Panc1 (cell line): ENCODE data around the gene ZNF775. TPM values are rescaled to one million over a fixed set of nuclear protein-coding genes. Genes with fewer than 3 reads are reported as not detected.

Experiments used
- ATAC-seq: fragments of 200-7000 bp; cut with Tn5 transposase; 2 replicates; pipeline ENCODE4 v1.9.1; 2020; ENCODE audit warnings: mild to moderate bottlenecking, moderate library complexity
- BruUV-seq: library from RNA; stranded (reverse); fragments of 400-500 nt; replicated peaks from 2 replicates; lab custom pipeline; 2021; lab: Mats Ljungman, UMichigan
- CTCF ChIA-PET: fragments of 300-600 bp; sonication (Branson Sonifier 250); formaldehyde crosslinking; loops from one replicate; lab custom pipeline; 2022; ENCODE audit warnings: antibody characterized with exemption; lab: Charles Lee
- POLR2A ChIA-PET: fragments of 300-600 bp; sonication (Branson Sonifier 250); formaldehyde crosslinking; loops from one replicate; lab custom pipeline; 2022; ENCODE audit warnings: antibody characterized with exemption; lab: Charles Lee
- DNase-seq: peaks from one replicate; pipeline ENCODE4 v3.0.0-alpha.2; 2010; ENCODE audit warnings: low read depth, low spot score
- H3K27ac ChIP-seq: 2 replicates; pipeline ENCODE4 v1.5.1; 2011; ENCODE audit warnings: mild to moderate bottlenecking, low read length, inconsistent platforms
- H3K27me3 ChIP-seq: fragments of 200-500 bp; sonication (Bioruptor generic); 2 replicates; pipeline ENCODE4 v1.6.0; 2014; ENCODE audit warnings: low read length, inconsistent platforms; ENCODE audit not compliant: control insufficient read depth, insufficient read depth
- H3K36me3 ChIP-seq: fragments of 200-500 bp; sonication (Bioruptor generic); 2 replicates; pipeline ENCODE4 v1.5.1; 2014; ENCODE audit warnings: inconsistent platforms, mild to moderate bottlenecking, low read length, moderate library complexity; ENCODE audit not compliant: control insufficient read depth, insufficient read depth
- H3K4me1 ChIP-seq: 2 replicates; pipeline ENCODE4 v1.5.1; 2011; ENCODE audit warnings: inconsistent platforms, mild to moderate bottlenecking, low read length, moderate library complexity; ENCODE audit not compliant: control insufficient read depth, insufficient read depth
- H3K4me3 ChIP-seq, 2 experiments: 2 replicates each; pipeline ENCODE4 v1.5.1; 2011 to 2012; ENCODE audit warnings: low read depth in 2 of 2, low read length in 2 of 2, mild to moderate bottlenecking in 2 of 2, inconsistent platforms in 1 of 2, moderate library complexity in 1 of 2
- H3K9me3 ChIP-seq: fragments of 200-500 bp; sonication (Bioruptor generic); 2 replicates; pipeline ENCODE4 v1.5.1; 2014; ENCODE audit warnings: low read depth, mild to moderate bottlenecking, inconsistent platforms, low read length, moderate library complexity; ENCODE audit not compliant: control insufficient read depth, insufficient read depth
- POLR2AphosphoS5 ChIP-seq: IDR thresholded peaks from 2 replicates; pipeline ENCODE4 v1.6.1; 2012; ENCODE audit warnings: mild to moderate bottlenecking, low read depth, low read length, moderate library complexity
- SIN3A ChIP-seq: IDR thresholded peaks from 2 replicates; pipeline ENCODE4 v1.6.1; 2012; ENCODE audit warnings: low read depth, mild to moderate bottlenecking, low read length, moderate library complexity, borderline replicate concordance; ENCODE audit not compliant: insufficient read depth
- TCF7L2 ChIP-seq: IDR thresholded peaks from 2 replicates; pipeline ENCODE4 v1.6.1; 2011; ENCODE audit warnings: mild to moderate bottlenecking, low read depth, low read length, inconsistent platforms
- in situ Hi-C: cut with HindIII; loops from 2 replicates; pipeline ENCODE4 v1.10.0; 2016; ENCODE audit warnings: low sequenced_read_pairs, low pct_unique_long_range_greater_than_20kb
- intact Hi-C: fragments of 100-400 bp; cut with micrococcal nuclease; formaldehyde crosslinking; loops from one replicate; pipeline ENCODE4 v1.10.0; 2022; ENCODE audit not compliant: unreplicated experiment
- total RNA-seq: library from RNA; stranded (reverse); gene quantifications from one replicate; pipeline ENCODE4 v1.2.1, GENCODE V29; 2021; ENCODE audit not compliant: unreplicated experiment
- TF ChIP-seq, protein P1 (sequence below): fragments of 450-650 bp; IDR thresholded peaks from 2 replicates; pipeline ENCODE4 v1.5.1; 2017; ENCODE audit warnings: mild to moderate bottlenecking
- TF ChIP-seq, protein P2 (sequence below), 2 experiments: IDR thresholded peaks; 2 replicates each; pipeline ENCODE4 v1.6.1; 2011 to 2012; ENCODE audit warnings: low read depth in 2 of 2, control low read depth in 1 of 2, low read length in 1 of 2, mild to moderate bottlenecking in 1 of 2, moderate library complexity in 1 of 2; ENCODE audit not compliant: insufficient read depth in 1 of 2

ZNF775 gene
- total RNA-seq, 1 experiment from 2014 or later: 14.7 TPM

DNA sequence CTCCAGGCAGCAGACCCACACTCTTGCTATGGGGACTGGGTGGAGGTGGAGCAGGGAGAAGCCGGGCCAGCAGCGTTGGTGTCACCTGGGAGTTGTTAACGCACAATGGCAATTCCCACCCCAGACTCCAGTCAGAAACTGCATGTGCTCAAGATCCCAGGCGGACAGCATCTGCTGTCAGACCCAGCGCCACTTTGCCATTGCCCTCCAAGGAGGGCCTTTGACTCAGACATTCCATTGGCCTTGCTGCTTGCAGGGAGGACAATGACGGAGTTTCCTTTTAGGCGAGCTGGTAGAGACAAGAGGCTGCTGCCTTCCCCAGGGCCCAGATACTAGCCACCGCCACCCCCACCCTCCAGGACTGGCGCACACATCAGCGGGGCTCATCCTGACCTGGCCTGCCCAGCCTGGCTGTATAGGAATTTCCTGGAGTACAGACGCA, 34.5 kb downstream of the ZNF775 start:
- ChIA-PET CTCF (no interaction called here), POLR2A (interaction anchor here (0.6 kb wide), 1 partner anchor 26 kb away, joined by 3 read pairs; no protein-coding TSS in a partner anchor)
- BruUV-seq: no TSS peak
- Histone ChIP-seq H3K36me3 (no peaks in the 10 kb centered on the region), H3K27ac (no peak overlapping the region), H3K27me3 (no peaks in the 10 kb centered on the region), H3K9me3 (no peaks in the 10 kb centered on the region), H3K4me1 (no peaks in the 10 kb centered on the region), H3K4me3 (no peak overlapping the region)
- DNase-seq: no peak
- intact Hi-C loops (no loop called here), in situ Hi-C loops (no loop called here)
- no peak for TF ChIP-seq POLR2AphosphoS5
- no peak for TF ChIP-seq SIN3A
- TF ChIP-seq, protein P1, sequence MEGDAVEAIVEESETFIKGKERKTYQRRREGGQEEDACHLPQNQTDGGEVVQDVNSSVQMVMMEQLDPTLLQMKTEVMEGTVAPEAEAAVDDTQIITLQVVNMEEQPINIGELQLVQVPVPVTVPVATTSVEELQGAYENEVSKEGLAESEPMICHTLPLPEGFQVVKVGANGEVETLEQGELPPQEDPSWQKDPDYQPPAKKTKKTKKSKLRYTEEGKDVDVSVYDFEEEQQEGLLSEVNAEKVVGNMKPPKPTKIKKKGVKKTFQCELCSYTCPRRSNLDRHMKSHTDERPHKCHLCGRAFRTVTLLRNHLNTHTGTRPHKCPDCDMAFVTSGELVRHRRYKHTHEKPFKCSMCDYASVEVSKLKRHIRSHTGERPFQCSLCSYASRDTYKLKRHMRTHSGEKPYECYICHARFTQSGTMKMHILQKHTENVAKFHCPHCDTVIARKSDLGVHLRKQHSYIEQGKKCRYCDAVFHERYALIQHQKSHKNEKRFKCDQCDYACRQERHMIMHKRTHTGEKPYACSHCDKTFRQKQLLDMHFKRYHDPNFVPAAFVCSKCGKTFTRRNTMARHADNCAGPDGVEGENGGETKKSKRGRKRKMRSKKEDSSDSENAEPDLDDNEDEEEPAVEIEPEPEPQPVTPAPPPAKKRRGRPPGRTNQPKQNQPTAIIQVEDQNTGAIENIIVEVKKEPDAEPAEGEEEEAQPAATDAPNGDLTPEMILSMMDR: no peak
- no peak for TF ChIP-seq TCF7L2
- TF ChIP-seq, protein P2, sequence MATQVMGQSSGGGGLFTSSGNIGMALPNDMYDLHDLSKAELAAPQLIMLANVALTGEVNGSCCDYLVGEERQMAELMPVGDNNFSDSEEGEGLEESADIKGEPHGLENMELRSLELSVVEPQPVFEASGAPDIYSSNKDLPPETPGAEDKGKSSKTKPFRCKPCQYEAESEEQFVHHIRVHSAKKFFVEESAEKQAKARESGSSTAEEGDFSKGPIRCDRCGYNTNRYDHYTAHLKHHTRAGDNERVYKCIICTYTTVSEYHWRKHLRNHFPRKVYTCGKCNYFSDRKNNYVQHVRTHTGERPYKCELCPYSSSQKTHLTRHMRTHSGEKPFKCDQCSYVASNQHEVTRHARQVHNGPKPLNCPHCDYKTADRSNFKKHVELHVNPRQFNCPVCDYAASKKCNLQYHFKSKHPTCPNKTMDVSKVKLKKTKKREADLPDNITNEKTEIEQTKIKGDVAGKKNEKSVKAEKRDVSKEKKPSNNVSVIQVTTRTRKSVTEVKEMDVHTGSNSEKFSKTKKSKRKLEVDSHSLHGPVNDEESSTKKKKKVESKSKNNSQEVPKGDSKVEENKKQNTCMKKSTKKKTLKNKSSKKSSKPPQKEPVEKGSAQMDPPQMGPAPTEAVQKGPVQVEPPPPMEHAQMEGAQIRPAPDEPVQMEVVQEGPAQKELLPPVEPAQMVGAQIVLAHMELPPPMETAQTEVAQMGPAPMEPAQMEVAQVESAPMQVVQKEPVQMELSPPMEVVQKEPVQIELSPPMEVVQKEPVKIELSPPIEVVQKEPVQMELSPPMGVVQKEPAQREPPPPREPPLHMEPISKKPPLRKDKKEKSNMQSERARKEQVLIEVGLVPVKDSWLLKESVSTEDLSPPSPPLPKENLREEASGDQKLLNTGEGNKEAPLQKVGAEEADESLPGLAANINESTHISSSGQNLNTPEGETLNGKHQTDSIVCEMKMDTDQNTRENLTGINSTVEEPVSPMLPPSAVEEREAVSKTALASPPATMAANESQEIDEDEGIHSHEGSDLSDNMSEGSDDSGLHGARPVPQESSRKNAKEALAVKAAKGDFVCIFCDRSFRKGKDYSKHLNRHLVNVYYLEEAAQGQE (IDR thresholded peaks at IDR 0.05; ENCODE audit: insufficient read depth in 1 of 2, low read depth in 2 of 2, low read length in 1 of 2): no peak
- no peak for ATAC-seq

DNA sequence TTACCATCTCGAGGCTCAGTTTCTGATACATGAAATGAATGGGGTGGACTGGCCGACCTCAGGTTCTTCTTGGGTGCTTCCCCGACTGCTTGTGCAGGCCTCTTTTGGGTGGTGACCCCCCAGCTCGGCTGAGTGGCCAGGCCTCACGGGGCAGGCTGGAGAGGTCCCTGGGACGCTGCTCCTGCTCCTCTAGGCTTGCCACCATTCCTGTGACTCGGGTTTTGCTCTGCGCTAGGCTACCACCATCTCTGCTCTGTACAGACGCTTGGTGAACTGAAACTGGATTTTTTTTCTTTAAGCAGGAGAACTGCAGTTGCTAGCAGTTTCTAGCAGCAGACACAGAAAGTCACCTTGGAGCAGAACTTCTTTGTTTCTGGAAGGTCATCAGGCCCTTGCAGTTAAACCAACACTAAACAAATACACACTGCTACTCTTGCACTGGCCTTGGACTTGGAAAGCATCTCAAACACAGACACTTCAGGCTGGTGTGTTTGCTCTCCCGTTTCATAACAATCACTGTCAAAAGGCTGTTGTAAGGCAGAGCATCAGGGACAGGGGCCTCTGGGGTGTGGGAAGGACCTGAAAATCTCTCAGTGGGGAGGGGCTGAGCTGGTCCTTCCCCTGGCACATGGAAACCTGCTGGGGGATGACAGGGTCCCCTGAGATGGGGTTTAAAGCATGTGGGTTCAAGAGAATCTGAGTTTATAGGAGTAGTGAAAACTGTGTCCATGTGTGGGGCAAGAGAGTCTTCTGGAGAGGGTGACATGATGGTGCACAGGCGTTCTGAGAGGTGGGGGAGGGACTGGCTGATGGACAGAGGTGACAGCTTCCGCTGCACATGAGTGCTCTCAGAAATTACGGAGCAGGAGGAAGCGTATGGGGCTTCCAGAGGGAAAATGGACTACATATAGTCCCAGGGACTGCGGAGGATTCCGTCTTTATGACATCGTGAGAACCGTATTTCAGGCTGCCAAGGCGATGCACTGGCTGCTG, 36.3 kb downstream of the ZNF775 start:
- H3K9me3 ChIP-seq: no peaks in the 10 kb centered on the region
- peaks cover under 1% of the 10 kb centered on the region; the same call in 1 of the 2 replicates for H3K4me1 ChIP-seq
- TF ChIP-seq SIN3A: no peak
- TF ChIP-seq, protein P2 (IDR thresholded peaks at IDR 0.05; ENCODE audit: insufficient read depth in 1 of 2, low read depth in 2 of 2, low read length in 1 of 2): no peak
- no peak for TF ChIP-seq POLR2AphosphoS5
- TF ChIP-seq, protein P1: no peak
- no peak for TF ChIP-seq TCF7L2
- no TSS peak for BruUV-seq
- in situ Hi-C loops: no loop called here
- CTCF ChIA-PET: no interaction called here
- no peak for ATAC-seq
- DNase-seq: no peak
- no peak overlapping the region for H3K27ac ChIP-seq
- no peaks in the 10 kb centered on the region for H3K27me3 ChIP-seq
- intact Hi-C loops: no loop called here
- H3K4me3 ChIP-seq: no peak overlapping the region
- POLR2A ChIA-PET: no interaction called here
- H3K36me3 ChIP-seq: no peaks in the 10 kb centered on the region
